ENCODE measurements around the gene VPS35. TPM values are rescaled to one million over a fixed set of nuclear protein-coding genes. Genes with fewer than 3 reads are reported as not detected.
"Not testable (repeated sequence)": the region's sequence is repeated elsewhere in the genome, so short reads cannot be mapped to it uniquely, and the experiment has no call there.

Gene VPS35
- total RNA-seq, 1 experiment from 2014 or later = 159 TPM

- no peak for DNase-seq (ENCODE audit: low read depth)
These were observed 23.9 kb upstream of the VPS35 start for GRCh38 chr16:46712911-46713310.

GRCh38 chr16:46711106-46712058 lies 22.4 kb upstream of the VPS35 start:
- no peak for DNase-seq (ENCODE audit: low read depth)

- DNase-seq (ENCODE audit: low read depth) = no peak
These were observed 20.6 kb upstream of the VPS35 start for GRCh38 chr16:46709469-46710005.

- no peak for DNase-seq (ENCODE audit: low read depth)
These were observed 17.7 kb upstream of the VPS35 start for GRCh38 chr16:46706642-46707041.

GRCh38 chr16:46702030-46702429 lies 13.1 kb upstream of the VPS35 start:
- no peak for DNase-seq (ENCODE audit: low read depth)

- no peak for DNase-seq (ENCODE audit: low read depth)
These were observed 12.6 kb upstream of the VPS35 start for GRCh38 chr16:46701615-46702014.

GRCh38 chr16:46700048-46700447 lies 11.1 kb upstream of the VPS35 start:
- no peak for DNase-seq (ENCODE audit: low read depth)

GRCh38 chr16:46696957-46697356 lies 8.0 kb upstream of the VPS35 start:
- no peak for DNase-seq (ENCODE audit: low read depth)

GRCh38 chr16:46695937-46696336 lies 7.0 kb upstream of the VPS35 start:
- DNase-seq (ENCODE audit: low read depth) = no peak

GRCh38 chr16:46693598-46693997 lies 4.6 kb upstream of the VPS35 start:
- DNase-seq (ENCODE audit: low read depth) = no peak

GRCh38 chr16:46691726-46692125 lies 2.7 kb upstream of the VPS35 start:
- no peak for DNase-seq (ENCODE audit: low read depth)

- peak; percentile 23 for DNase-seq (ENCODE audit: low read depth)
These were observed 1.6 kb upstream of the VPS35 start for GRCh38 chr16:46690281-46691178.

GRCh38 chr16:46689365-46690280 lies 645 bp upstream of the VPS35 start, which contains the start of gene ORC6:
Gene ORC6, plus strand, starts transcription at chr16:46689659. Its CDS starts 47 bp downstream, at chr16:46689706.
- DNase-seq (ENCODE audit: low read depth) = peak; percentile 94

GRCh38 chr16:46688101-46688653 lies 801 bp downstream of the VPS35 start:
- no peak for DNase-seq (ENCODE audit: low read depth)

- no peak for DNase-seq (ENCODE audit: low read depth)
These were observed 1.5 kb downstream of the VPS35 start for GRCh38 chr16:46687486-46687885.

GRCh38 chr16:46686815-46687473 lies 2.0 kb downstream of the VPS35 start:
- DNase-seq (ENCODE audit: low read depth) = no peak

GRCh38 chr16:46681867-46682266 lies 7.1 kb downstream of the VPS35 start:
- not testable (repeated sequence) for DNase-seq (ENCODE audit: low read depth)

GRCh38 chr16:46677943-46678342 lies 11.0 kb downstream of the VPS35 start:
- DNase-seq (ENCODE audit: low read depth) = not testable (repeated sequence)

GRCh38 chr16:46673320-46674013 lies 15.5 kb downstream of the VPS35 start:
- DNase-seq (ENCODE audit: low read depth) = peak; percentile 53
